ENCODE results near the gene MUC2. TPM values are rescaled to one million over a fixed set of nuclear protein-coding genes. Genes with fewer than 3 reads are reported as not detected.

Gene MUC2
- total RNA-seq, 1 donor from 2014 or later = under 0.01 TPM

DNA sequence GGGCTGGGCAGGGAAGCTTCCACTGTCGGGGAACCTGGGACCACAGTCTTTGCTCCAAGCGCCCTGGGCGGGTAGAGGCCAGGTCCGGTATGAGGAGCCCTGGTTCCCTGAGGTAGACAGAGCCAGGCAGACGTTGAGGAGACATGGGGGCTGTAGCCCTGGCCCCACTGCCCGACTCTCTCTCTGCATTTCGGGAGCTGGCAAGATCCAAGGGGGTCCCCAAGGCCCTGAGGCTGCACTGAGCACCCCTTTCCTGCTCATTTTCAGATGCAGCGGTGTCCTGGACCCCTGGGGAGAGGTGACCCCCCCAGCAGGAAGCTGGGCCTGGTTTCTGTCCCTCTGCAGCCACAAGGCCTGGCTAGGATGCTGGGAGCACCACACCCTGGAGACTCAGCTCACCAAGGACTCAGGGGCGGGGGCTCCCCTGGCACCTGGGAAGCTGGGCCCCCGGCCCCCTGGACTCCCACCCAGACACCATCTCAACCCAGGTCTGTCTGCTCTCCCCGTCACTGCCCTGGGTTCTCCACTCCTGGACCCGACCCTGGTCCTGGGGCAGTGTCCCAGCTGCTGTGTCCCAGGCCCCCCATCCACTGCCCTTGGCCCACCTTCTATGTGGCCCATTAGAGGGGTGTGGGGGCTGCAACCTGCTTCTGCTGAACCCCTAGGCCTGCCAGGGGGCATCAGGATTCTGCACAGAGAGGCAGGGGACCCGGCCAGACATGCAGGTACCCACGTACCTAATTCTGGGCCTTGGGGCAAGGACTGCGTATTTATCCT, 23.1 kb upstream of the MUC2 start:
- DNase-seq = no peak

DNA sequence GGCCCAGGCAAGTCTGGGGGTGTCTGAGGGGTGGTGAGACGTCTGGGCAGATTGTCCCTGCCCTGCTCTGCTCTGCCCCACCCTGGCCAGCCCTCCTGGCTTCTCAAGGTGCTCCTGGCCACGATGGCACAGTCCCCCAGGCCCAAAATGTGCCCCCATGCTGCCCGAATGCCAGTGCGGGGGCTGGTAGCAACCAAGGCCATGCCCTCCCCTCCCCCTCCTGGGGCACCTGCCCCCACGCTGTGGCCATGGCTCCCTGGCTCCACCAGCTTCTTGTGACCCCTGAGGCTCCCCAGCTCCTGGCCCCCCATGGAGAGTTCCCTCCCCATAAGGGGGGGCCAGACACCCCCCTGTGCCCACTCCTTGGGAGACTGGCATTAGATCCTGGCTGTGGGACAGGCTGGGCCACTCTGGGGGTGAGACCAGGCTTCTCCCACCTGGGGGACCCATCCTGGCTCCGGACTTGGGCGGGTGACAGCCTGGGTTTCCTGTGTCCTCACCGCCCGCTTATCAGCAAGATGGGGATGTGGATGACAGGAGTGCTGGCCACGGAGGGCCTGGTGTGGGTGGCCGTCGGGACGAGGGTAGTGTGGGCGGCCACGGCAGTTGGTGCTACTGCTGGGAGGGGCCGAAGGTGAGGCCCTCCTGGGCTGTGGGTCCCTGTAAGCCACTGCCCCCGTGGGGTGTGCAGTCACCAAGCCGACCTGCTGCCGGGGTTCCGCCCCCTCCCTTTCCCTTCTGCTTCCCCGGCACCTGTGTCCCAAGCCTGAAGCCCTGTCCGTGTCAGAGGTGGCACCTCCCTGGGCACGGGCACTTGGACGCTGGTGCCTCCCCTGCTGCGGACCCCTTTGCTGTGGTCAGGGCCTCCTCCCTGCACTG, 22.3 kb upstream of the MUC2 start:
- DNase-seq = no peak

DNA sequence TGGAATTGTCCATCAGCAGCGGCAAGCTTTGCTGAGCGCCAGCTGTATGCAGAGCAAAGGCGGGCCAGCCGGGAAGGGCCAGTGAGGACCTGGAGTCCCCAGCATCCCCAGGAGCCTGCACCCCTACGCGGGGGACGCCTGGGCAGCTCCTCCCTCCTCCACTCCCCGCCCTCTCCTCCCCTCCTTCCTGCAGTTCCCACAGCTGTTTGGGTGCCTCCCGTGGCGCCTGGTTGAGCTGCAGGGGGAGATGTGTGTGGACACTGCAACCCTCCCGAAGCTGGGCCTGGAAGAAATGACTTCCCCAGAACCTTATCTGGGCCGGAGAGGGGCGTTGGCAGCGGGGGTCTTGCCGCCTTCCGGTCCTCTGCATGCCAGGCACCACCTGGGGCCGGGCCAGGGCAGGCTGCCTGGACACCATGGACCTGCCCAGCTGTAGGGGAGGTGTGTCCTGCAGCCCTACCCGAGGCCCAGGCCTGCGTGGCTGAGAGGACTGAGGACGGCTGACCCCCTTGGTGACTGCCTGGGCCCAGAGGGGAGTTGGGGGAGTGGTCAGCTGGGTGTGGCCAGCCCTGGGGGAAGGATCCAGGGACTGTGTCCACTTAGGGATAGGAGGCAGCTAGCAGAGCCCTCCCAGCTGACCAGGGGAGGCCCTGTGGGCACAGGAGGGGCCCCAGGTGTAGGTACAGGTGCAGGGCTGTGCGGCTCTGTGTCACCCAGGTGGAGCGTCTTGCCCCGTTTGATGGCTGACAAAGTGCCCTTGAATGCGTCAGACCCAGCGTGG, 21.4 kb upstream of the MUC2 start:
- no peak for DNase-seq

DNA sequence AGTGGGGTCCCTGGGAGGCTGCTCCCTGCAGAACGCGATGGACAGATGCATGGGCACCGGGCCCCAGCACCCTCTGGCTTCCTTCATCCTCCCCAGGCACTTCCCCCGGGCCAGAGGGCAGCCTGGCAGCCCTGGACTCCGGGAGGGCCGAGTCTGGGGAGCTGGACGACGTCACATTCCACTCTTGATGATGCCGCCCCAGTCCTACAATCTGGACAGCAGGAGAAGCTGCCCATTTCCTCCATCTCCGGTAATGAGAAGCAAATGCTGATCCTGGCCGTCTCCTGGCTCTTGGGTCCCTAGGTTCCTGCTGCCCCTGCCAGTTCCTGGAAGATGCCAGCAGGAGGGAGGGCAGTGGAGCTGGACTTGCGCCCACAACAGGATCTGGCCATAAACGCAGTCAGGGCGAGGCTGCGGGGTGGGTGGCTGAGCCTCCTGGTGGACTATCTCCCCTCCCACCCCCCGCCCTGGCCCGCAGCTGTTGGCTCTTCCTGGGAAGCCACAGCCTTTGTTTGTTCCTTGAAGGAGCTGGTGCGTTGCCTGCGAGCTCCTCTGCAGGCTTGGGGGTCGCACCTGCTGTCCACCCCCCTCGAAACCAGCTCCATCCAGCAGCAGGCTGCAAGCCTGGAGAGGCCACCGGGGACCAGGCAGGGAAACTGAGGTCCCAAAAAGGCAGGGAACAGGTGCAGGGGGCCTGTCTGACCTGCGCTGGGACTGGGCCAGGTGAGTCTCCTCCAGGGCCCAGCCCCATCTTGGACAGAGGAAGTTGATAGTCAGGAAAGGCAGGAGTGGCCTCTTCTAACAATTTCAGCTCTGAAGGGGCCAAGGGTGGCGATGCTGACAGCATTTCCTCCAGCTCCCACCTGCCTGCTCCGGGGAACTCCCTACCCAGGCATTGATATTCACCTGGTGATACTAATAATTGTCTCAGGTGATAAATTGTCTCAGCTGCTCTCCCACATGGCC, 20.2 kb upstream of the MUC2 start:
- no peak for DNase-seq

DNA sequence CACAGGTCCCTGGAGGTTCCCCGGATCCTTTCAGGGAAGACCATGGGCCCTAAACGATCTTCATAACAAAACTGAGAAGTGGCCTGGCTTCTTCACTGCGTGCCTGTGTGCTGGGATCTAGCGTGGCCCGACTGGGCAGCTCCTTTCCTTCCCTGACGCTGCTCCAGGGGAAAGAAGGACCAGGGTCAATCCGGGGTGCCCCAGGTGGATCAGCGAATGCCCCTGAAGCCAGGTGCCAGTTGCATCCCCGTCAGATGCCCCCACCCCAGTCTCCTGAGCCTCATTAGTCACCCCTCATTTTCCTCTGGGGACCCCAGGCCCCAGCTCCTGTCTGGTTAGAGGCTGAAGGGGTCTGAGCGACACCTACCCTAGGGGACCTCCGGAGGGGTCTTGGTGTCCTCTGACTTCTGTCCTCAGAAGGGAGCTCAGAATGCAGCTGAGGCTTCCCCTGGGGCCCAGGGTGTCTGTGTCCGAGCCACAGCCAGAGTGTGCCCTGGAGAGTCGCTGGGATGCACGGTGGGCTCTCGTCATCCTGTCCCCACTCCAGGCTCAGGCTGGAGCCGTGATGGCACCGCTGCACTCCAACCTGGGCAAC, 19.5 kb upstream of the MUC2 start:
- DNase-seq = no peak

DNA sequence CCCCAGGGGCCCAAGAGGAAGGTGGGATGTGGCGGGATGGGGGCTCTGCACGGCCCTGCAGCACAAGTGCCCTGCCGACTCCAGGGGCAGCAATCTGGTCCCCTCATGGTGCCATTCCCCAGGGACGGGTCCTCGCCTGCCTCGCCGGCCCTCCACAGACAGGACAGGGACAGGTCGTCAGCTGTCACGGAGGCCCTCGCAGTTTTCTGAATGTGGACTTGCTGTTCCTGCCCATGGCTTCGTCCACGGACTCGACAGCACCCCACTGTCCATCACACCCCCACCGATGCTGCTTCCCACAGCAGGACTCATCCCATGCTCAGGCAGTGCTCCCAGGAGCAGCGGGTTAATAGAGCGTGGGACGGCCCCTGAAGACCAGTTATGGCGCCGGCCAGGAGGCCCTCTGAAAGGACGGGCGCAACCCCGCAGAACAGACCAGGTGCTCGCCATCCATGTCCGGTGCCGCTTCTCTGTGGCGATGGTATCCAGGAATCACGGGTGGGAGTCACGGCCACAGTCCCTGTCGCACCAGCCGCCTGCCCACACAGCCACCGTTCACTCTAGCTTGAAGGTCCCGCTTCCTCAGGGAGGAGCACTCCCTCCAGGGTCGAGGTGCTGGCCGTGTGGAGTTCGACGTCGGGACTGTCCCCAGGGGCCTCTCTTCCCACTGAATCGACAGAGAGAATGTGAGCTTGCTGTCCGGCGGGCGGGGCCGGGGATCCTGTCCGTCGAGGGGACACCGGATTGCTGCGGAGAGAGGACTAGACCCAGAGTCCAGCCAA, 18.5 kb upstream of the MUC2 start:
- DNase-seq = no peak

DNA sequence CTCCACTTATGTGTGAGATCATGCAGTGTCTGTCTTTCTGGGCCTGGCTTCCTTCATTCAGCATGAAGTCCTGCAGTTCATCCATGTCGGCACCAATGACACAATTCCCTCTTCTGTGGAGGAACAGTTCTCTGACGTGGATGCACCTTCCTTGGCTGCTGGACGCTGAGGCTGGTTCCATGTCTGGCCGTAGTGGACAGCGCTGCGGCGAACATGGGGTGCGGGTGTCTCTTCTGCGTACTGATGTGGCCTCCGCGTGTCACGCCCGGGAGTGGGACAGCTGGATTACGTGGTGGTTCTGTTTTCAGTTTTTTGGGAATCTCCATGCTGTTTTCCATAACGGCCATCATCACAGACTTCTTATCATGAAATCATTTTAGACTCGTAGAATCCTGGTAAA, 16.9 kb upstream of the MUC2 start:
- no peak for DNase-seq

DNA sequence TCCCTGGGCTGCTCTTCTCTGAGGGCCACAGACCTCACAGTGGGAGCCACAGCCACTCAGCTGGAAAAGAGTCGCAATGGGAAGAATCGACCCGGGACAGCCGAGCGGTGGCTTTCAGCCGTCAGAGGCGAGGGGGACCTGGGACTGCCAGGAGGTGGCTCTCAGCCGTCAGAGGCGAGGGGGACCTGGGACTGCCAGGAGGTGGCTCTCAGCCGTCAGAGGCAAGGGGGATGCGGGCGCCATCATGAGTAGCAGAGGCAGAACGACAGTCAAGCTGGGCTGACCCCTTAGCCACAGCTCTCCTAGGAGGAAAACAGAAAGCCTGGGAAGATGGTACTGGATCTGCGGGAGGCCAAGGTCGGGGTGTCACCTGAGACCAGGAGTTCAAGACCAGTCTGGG, 14.9 kb upstream of the MUC2 start:
- DNase-seq = no peak

DNA sequence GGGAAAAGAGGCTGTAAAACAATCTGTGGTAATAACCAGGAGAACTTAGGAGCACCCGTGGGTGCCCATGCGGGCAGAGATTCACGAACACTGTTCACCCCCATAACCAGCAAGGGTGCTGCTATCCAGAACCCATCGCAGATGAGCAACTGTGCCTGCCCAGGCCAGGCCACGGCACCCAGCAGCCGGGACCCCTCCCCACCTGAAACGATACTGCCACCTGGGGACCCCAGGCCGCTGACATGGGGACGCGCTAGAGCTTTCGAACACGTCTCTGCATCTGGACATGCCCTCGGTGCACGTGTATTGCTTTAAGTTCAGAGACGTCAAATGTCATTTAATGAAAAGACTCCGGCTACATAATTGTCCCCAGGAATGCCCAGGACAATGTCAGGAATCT, 14.3 kb upstream of the MUC2 start:
- no peak for DNase-seq

DNA sequence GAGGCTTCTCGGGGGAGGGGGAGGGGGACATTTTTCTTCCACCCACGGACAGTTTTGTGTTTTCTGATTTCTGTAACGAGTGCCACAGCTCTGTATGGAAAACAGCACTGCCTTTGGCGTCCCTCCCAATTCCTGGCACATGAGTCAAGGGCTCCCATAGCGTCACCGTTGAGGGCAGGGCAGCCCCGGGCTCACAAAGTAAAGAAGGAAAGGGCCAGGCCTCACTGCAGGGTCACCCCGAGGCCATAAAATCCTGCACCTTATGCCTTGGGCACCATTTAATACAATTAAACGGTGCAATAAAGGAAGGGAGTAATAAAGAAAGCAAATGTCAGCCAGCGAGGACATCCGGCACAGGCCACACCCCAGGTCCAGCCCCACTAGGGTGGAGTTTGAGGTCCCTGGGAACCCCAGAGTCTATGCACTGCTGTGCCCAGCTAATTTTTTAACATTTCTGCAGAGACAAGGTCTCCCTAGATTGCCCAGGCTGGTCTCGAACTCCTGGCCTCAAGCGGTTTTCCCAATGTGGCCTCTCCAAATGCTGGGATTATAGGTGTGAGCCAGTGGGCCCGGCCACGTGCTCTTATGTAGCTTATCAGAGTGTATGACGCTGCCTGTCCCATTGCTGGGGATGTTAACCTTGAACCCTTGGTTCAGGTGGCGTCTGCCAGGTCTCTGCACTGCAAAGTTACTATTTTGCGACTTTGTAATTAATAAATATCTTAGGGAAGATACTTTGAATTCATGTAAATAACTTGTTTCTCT, 13.6 kb upstream of the MUC2 start:
- DNase-seq = no peak

DNA sequence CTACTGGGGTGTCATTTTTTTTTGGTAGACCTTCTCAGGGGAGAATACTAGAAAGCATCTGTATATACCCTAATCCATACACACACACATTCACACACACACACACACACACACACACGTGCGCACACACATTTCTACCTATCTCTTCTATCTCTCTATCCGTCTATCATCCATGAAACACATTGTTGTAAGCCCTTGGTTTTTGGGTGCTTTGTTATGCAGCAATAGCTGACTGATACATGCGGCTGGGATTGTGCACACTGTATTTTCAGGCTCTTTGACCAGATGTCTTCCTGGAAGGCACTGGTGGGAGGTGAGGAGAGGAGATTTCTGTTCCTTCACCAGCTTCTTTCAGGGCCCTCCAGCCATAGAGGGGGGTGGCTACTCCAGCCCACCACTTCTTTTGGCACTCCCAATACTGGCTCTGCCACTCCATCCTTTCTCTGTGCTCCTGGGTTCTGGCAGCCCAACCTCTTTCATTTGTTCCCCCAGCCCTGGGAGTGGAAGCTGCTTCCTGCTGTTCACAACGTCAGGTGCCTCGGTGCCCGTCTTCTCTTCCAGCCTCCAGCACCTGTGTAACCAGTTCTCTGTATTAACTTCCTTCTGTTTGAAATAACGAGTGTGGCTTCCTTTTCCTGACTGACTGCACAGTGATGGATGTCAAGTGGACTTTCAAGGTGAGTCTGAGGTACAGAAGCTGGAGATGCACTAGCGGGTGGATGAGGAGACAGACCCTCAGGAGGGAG, 12.4 kb upstream of the MUC2 start:
- no peak for DNase-seq

DNA sequence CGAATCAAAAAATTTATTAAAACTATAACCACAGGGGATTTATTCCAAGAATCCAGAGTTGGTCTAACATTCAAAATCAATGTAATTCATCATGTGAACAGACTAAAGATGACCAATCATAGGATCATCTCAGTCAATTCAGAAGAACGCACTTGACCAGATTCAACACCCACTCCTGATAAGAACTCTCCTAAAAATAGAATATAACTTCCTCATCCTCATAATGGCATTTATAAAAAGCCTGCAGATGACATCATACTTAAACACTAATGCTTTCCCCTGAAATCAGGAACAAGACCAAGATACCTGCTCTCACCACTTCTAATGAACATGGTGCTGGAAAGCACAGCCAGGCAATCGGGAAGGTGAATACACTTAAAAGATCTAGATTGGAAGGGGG, 10.5 kb upstream of the MUC2 start:
- no peak for DNase-seq

DNA sequence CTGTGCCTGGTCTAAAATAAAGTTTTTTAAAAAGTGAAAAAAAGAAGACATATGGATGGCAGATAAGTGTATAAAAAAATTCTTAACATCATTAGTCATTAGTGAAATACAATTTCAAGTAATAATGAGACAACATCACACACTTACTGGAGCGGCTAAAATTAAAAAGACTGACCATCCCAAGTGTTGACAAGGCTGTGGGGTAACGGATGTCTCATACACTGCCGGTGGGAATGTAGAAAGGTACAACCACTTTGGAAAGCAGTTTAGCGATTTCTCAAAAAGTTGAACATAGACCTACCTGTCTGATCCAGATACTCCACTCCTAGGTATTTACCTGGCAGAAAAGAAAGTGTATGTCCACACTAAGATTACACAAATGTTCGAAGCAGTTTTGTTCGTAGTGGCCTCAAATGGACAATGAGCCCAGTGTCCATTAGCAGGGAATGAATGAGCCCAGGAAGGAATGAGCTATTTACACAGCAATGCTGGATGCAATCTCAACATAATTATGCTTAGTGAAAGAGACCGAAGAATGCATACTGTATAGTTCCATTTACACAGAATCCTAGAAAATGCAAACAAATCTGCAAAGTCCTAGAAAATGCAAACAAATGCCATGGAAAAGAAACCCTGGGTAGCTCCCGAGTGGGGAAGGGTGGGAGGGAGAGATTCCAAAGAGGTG, 6.7 kb upstream of the MUC2 start:
- no peak for DNase-seq

DNA sequence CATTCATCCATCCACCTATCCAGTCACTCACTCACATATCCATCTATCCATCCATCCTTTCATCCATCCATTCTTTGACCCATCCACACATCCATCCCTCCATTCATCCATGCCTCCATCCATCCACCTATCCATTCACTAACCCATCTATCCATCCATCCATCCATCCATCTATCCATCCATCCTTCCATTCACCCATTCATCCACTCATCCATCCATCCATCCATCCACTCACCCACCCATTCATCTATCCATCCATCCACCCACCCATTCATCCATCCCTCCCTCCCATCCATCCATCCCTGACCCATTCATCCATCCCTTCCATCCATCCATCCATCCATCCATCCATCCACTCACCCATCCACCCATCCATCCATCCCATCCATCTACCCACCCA, 4.9 kb upstream of the MUC2 start:
- DNase-seq = no peak

DNA sequence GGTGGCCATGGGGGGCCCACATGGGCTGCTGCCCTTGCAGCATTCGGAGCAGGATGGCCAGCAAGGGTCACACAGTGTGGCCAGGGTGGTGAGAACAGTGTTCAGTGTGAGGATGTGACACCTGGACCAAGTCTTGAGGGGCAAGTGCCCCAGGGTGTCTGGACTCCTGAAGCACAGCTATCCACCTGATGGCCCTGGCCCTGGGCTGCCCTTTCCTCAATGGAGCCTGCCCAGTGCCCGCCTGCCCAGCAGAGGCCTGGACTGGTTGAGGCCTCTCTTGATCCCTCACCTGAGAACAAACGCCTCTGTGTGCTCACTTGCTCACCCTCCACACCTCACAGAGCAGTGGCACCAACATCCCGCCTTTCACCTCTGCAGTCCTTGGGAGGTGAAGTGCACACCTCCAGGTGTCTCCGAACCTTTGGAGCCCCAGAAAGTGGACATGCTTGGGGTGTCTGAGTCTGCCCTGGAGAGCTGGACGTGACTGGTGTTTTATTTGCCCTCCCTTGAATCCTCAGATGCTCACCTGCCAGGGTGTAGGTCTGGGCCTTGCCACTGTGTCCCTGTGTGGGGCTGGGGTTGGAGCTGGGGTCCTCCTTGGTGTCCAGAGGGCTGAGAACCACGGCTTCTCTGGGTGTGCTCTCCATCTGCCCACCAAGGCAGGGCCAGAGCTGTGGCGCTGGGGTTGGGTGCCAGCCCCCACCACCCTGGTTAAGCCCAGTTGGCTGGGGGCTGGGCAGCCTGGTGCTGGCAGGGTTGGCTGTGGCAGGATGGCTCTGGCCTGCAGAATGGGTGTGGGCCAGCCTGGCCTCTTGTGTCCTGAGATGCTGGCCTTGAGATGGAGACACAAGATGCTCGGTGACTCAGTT, 3.8 kb upstream of the MUC2 start:
- DNase-seq = no peak

DNA sequence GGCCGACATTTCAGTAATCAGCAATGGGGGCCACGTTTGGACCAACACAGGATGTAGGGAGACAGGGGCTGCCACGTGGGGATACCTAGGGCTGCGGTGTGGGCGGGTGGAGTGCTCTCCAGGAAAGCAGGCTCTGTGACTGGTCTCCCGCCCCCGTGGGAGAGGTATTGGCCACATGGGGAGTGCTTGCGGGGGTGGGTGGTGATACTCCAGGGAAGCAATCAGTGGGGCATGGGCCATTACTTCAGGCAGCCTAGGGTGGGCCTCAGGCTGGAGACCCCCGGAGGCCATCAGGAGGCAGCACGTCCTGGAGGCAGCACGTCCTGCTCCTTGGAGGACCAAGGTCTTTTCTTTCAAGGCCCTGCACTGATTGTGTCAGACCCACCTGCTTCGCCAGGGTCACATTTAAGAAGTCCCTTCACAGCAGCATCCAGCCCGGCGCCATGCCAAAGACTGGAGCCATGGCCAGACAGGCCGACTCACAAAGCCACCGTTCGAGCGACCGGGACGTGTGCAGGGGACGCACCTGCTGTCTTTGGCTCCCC, 3.0 kb upstream of the MUC2 start:
- no peak for DNase-seq

Data from skin of body (tissue), 2 donors.